Epithelial cell of proximal tubule (primary cell): ENCODE measurements around the gene JARID2. TPM values are rescaled to one million over a fixed set of nuclear protein-coding genes. Genes with fewer than 3 reads are reported as not detected.

Source experiments
- DNase-seq: peaks from one replicate; pipeline ENCODE4 v3.0.0-alpha.2; 2011; ENCODE audit warnings: low read depth
- H3K4me3 ChIP-seq: 2 replicates; pipeline ENCODE4 v1.5.1; 2011; ENCODE audit warnings: low read depth, mild to moderate bottlenecking, low read length
- CTCF ChIP-seq: conservative IDR thresholded peaks from 2 replicates; pipeline ENCODE4 v1.5.1; 2012; ENCODE audit warnings: low read depth, mild to moderate bottlenecking, low read length
- total RNA-seq: library from RNA; depleted of rRNA; stranded (reverse); fragments of >200 nt; gene quantifications from 2 replicates; pipeline ENCODE4 v1.2.3, GENCODE V29; 2015

Gene JARID2
- total RNA-seq, 1 donor from 2014 or later = 5.1 TPM

DNA sequence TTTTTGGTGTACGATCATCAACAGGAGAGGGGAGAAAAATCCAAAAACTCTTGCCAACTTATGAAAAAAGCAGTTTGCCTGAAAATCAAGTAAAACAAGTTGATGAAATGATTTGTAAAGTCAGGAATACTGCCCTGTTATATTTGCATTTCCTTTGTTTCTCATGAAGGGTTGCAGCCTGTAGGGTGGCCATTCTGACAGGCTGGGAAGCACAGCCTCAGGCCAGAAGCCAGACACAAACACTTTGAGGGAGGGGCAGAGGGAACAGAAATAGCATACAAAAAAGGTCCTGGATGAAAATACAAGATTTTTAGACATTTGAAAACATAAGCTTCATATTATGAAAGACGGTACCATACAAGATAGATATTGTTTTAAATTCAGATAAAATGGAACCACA, 307.2 kb downstream of the JARID2 start:
- no peak for DNase-seq
- TF ChIP-seq CTCF = no peak
- no peak overlapping the region for H3K4me3 ChIP-seq

DNA sequence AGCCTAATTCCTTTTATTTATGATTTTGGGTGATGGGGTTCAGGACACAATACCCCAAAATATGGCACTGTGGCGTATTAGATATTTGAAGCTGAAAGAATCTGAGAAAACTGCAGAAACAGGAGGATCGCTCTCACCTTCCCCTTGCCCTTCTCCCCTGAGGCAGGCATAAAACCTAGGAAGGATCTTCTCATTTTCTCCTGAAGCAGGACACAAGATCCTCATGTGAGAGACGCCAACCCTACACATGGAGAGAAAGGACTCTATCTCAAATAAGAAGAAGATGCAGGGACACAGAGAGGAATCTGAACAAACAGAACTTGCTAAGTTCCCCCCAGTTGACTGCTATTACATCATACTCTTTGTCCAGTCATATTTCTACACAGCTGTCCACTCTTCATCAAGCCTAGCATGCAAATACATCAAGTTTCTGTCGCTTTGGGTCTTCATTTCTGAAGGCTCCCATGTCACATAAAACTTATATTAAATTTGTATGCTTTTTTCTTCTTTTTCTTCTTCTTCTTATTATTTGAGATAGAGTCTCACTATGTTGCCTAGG, 307.9 kb downstream of the JARID2 start:
- no peak for DNase-seq
- H3K4me3 ChIP-seq = no peak overlapping the region
- no peak for TF ChIP-seq CTCF

DNA sequence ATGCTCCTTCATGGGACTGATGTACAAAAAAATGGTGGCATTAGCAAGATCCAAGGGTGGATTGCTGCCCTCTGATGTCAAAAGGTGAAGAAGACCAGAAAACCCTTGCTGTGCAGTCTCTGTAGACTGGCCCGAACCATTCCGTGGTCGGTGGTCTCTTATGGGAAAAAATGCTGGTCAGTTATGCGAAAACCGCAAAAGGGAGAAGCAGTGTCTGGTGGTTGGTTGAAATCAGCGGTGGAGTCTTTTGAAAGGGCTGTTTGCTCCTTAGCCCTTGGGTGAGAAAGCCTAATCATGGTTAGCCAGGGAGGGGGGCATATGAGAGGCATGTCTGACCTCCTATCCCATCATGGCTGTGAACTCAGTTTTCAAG, 308.8 kb downstream of the JARID2 start:
- no peak overlapping the region for H3K4me3 ChIP-seq
- no peak for TF ChIP-seq CTCF
- no peak for DNase-seq

DNA sequence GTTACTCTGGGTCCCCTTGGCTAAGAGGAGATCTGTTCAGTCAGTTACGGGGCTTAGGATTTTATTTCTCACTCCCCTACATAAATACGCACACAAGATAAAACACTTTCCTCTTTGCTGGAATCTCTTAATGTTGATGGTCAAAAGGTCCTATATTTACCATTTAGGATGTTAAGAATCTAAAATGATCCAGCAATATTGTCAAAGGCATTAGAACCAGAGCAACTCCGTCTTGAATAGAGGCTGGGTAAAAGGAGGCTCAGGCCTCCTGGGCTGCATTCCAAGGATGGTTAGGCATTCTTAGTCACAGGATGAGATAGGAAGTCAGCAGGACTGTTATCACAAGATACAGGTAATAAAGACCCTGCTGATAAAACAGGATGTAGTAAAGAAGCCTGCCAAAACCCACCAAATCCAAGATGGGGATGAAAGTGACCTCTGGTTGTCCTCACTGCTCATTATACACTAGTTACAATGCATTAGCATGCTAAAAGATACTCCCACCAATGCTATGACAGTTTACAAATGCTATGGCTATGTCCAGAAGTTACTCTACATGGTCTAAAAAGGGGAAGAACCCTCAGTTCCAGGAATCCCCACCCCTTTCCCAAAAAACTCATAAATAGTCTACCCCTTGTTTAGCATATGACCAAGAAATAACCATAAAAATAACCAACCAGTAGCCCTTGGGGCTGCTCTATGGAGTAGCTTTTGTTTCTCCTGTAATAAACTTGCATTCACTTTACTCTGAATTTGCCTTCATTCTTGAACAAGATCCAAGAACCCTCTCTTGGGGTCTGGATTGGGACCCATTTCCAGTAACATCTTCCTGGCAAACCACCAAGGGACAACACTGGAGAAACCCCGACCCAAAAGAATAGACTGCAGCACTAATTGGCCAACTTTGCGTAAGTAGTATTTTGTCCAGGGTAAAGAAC, 309.5 kb downstream of the JARID2 start:
- no peak overlapping the region for H3K4me3 ChIP-seq
- no peak for TF ChIP-seq CTCF
- DNase-seq = no peak

GRCh38 chr6:15556711-15557110, 310.8 kb downstream of the JARID2 start:
- DNase-seq = no peak
- TF ChIP-seq CTCF = no peak
- H3K4me3 ChIP-seq = no peak overlapping the region

- no peak for TF ChIP-seq CTCF
Measured at GRCh38 chr6:15557174-15557573, 311.3 kb downstream of the JARID2 start.

More at GRCh38 chr6:15557174-15557573, 311.3 kb downstream of the JARID2 start:
- no peak overlapping the region for H3K4me3 ChIP-seq
- DNase-seq = no peak
